GM19240 (cell line): ENCODE data around the gene RTN4.
"Not testable (repeated sequence)": the region's sequence is repeated elsewhere in the genome, so short reads cannot be mapped to it uniquely, and the experiment has no call there.

Source experiments
- DNase-seq: peaks from one replicate; pipeline ENCODE4 v3.0.0; 2011; ENCODE audit warnings: low spot score; ENCODE audit not compliant: insufficient read length

The RTN4 gene

GRCh38 chr2:55010915-55011314, 39.3 kb downstream of the RTN4 start:
- DNase-seq, result no peak

GRCh38 chr2:55010149-55010591, 40.1 kb downstream of the RTN4 start:
- DNase-seq, result peak; percentile 45

GRCh38 chr2:55009277-55010060, 40.8 kb downstream of the RTN4 start:
- no peak for DNase-seq

GRCh38 chr2:55006306-55006705, 43.9 kb downstream of the RTN4 start:
- no peak for DNase-seq

GRCh38 chr2:55003706-55004639, 46.3 kb downstream of the RTN4 start:
- DNase-seq, result no peak

GRCh38 chr2:55001716-55002115, 48.5 kb downstream of the RTN4 start:
- no peak for DNase-seq

GRCh38 chr2:55000341-55000740, 49.9 kb downstream of the RTN4 start:
- no peak for DNase-seq

- DNase-seq, result no peak
Observed at GRCh38 chr2:54999182-54999581, 51.1 kb downstream of the RTN4 start.

- no peak for DNase-seq
Observed at GRCh38 chr2:54997826-54998225, 52.4 kb downstream of the RTN4 start.

GRCh38 chr2:54995553-54995952, 54.7 kb downstream of the RTN4 start:
- no peak for DNase-seq

GRCh38 chr2:54990694-54991093, 59.6 kb downstream of the RTN4 start:
- DNase-seq, result not testable (repeated sequence)

GRCh38 chr2:54988612-54989011, 61.6 kb downstream of the RTN4 start:
- no peak for DNase-seq

GRCh38 chr2:54986264-54986663, 64.0 kb downstream of the RTN4 start:
- DNase-seq, result no peak

- no peak for DNase-seq
Observed at GRCh38 chr2:54984476-54984875, 65.8 kb downstream of the RTN4 start.

GRCh38 chr2:54983345-54984220, 66.7 kb downstream of the RTN4 start:
- no peak for DNase-seq

GRCh38 chr2:54981385-54981784, 68.9 kb downstream of the RTN4 start:
- DNase-seq, result no peak

GRCh38 chr2:54979321-54980044, 70.8 kb downstream of the RTN4 start:
- DNase-seq, result no peak

GRCh38 chr2:54977149-54977548, 73.1 kb downstream of the RTN4 start:
- DNase-seq, result no peak

- no peak for DNase-seq
Observed at GRCh38 chr2:54975598-54976492, 74.4 kb downstream of the RTN4 start.

- no peak for DNase-seq
Observed at GRCh38 chr2:54975175-54975574, 75.1 kb downstream of the RTN4 start.
